ENCODE measurements around the gene GALNT2.

GALNT2 gene

GRCh38 chr1:230300322-230301301, 233.6 kb downstream of the GALNT2 start:
- TF ChIP-seq CTCF (IDR thresholded peaks at IDR 0.05), result no peak
- H3K27ac ChIP-seq, result no peak overlapping the region

DNA sequence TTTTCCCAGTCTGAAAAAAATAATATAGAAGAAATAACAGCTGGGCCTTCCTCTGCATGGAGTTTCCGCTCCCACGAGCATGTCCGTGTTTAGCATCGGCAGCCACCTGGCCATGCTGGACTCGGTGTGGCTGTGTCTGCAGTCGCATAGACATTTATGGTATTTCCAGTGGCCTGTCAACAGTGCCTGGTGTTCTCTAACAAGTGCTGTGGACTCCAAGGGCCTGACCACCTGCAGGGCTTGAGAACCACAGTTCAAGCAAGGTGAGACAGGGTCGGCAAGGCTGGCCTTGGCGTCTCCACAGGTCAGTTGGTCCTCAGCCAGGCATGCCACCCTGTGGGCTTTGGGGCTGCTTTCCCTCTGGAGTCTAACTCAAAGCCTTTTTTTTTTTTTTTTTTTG, 234.3 kb downstream of the GALNT2 start:
- TF ChIP-seq ZFX (IDR thresholded peaks at IDR 0.05; ENCODE audit: borderline replicate concordance), result no peak
- TF ChIP-seq CTCF (IDR thresholded peaks at IDR 0.05), result no peak
- no peak overlapping the region for H3K27ac ChIP-seq

GRCh38 chr1:230301822-230302221, 234.8 kb downstream of the GALNT2 start:
- H3K27ac ChIP-seq, result no peak overlapping the region
- TF ChIP-seq ZFX (IDR thresholded peaks at IDR 0.05; ENCODE audit: borderline replicate concordance) (no peak), CTCF (IDR thresholded peaks at IDR 0.05) (no peak)

GRCh38 chr1:230303069-230303468, 236.0 kb downstream of the GALNT2 start:
- H3K27ac ChIP-seq, result no peak overlapping the region
- no peak for TF ChIP-seq ZFX (IDR thresholded peaks at IDR 0.05; ENCODE audit: borderline replicate concordance)

GRCh38 chr1:230303822-230304221, 236.8 kb downstream of the GALNT2 start:
- no peak for TF ChIP-seq ZFX (IDR thresholded peaks at IDR 0.05; ENCODE audit: borderline replicate concordance)
- no peak for TF ChIP-seq CTCF (IDR thresholded peaks at IDR 0.05)
- H3K27ac ChIP-seq, result no peak overlapping the region

DNA sequence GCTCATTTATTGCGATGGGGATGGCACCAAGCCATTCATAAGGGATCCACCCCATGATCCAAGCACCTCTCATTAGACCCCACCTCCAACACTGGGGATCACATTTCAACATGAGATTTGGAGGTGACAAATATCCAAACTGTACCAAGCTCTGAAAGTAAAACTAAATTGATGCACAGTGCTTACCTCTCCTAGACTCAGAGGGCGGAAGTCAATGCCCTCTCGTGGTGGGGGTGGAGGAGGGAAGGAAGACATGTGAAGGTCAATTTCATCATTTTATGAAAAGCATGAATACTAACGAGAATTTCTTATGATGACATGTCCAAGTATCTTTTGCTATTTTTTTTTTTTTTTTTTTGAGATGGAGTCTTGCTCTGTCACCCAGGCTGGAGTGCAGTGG, 239.1 kb downstream of the GALNT2 start:
- no peak overlapping the region for H3K27ac ChIP-seq
- TF ChIP-seq CTCF (IDR thresholded peaks at IDR 0.05), result no peak
- no peak for TF ChIP-seq ZFX (IDR thresholded peaks at IDR 0.05; ENCODE audit: borderline replicate concordance)

GRCh38 chr1:230307213-230307612, 240.2 kb downstream of the GALNT2 start:
- H3K27ac ChIP-seq, result no peak overlapping the region
- TF ChIP-seq CTCF (IDR thresholded peaks at IDR 0.05) (no peak), ZFX (IDR thresholded peaks at IDR 0.05; ENCODE audit: borderline replicate concordance) (no peak)
